Ureter (tissue), 1 donor: ENCODE data around the gene SH2D4B. TPM values are rescaled to one million over a fixed set of nuclear protein-coding genes. Genes with fewer than 3 reads are reported as not detected.

Source experiments
- DNase-seq: peaks from one replicate; pipeline ENCODE4 v3.0.0-alpha.2; 2020; ENCODE audit warnings: low spot score
- total RNA-seq: library from RNA; stranded (reverse); gene quantifications from one replicate; pipeline ENCODE4 v1.2.4, GENCODE V29; 2023
- donor health status: DM: yes; HTN: yes; CAD: no.

The SH2D4B gene
- total RNA-seq, 1 donor from 2014 or later: not detected

DNA sequence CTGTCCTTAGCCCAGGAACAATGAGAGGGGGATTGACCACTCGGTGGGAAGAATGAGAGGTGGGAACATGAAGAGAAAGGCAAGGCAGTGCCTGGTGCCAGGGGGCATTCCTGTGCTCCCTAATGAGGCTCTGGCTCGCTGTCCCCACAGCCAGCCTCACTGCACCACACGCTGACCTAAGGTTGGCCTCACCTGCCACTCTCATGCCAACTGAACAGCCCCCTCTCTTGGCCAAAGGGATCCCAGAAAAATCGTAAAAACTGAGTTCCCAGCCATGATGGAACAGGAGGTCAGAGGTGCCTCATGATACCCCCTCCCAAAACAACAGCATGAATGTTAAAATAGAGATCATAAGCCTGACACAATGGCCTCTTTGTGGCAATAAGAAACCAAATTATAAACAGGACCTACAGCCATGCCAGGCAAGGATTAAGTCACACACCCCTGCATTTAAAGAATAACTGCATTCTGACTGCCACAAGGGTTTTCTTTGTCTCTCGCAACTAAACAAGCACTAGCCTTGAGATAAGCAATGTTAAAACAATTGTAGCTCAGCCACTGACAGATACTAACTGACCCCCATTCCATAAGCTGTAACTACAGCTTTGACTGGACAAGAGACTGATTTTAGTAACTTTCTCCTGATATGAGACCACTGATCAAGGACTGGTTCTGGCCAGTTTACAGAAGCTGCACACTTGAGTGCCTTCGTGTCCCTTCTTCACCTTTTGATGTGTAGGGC, 149.2 kb downstream of the SH2D4B start:
- no peak for DNase-seq

DNA sequence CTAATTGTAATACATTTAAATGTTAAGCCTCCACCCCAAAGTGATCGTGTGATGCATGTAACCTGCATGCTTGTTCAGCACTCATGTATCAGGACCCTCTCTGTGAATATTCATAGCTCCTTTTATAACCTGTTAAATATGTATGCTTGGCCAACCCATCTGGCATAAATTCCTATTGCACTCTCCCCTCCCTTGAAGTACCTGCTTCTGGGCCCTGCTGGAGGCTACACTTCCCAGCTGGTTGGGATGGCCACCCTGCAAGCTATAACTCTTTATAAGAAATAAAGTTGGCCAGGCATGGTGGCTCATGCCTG, 149.7 kb downstream of the SH2D4B start:
- DNase-seq: no peak

DNA sequence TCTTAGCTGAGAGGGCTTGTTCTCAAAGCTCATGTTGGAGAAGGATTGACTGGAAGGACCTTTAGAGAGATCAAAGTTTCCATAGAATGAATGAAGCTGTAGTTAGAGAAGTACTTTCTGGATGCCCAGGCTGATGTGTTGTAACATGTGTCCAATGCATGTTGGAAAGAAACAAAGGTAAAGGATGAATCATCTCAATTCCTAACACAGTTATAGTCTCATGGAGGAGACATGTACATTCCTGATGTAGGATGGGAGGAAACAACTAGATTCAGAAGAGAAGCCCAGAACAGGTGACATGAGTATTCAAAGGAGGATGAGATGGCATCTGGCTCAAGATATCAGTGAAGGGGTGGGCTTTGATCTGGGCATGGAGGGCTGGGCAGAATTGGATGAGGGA, 152.7 kb downstream of the SH2D4B start:
- no peak for DNase-seq

DNA sequence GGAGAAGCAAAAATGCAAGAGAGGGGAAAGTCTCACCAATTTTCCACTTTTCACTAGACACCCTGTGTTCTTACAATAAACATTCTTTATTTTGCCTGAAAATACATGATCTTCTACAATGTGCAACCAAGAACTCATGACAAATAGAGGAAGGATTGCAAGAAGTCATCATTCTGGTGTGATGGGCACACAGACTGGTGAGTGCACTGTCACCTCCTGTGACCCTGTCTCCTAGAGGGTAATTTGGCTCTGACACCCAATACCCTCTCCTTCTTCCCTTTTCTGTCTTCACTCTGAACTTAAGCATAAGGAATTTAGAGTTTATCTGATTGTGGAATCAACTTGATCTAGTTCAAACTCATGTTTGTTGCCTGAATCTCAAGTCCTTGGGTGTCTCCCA, 153.7 kb downstream of the SH2D4B start:
- no peak for DNase-seq

DNA sequence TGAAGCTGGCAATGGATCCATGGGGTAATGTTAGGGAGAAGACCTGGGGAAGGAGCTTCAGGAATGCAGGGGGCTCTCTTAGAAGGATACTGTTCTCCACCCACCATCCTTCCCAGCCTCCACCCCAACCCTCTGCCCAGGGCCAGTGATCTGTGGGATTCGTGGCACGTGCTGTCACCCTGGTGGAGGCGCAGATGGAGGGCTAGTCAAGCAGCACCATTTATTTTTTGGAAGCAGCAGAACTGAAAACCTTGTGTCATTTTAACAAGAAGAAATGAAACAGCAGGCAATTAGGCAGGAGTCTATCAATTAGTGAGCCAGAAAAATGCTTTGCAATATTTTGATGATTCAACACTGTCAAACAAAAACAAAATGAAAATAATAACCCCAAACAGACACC, 155.9 kb downstream of the SH2D4B start:
- DNase-seq: no peak

DNA sequence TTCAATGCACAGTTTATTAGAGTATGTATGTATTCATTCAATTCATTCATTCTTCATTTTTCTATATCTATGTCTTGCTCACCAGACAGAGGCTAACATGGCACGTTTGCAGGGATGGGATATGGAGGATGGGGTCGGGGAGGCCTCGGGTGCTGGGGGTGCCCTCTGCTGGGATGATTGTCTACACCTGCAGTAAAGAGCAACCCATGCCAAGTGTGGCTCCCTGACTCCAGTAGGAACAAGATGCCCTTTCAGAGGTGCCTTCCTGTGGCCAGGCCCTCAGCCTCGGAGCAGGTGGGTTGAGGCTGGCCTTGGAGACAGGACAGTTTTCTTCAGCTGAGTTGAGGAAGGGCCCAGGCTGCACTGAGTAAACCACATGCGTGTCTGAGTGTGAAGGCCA, 157.2 kb downstream of the SH2D4B start:
- no peak for DNase-seq

Other genes starting within 250 kb of the SH2D4B start
- 0.75 TPM for gene MAT1A, start 248.2 kb upstream of the SH2D4B start, total RNA-seq
- gene DYDC1, start 181.1 kb upstream of the SH2D4B start, total RNA-seq: not detected
- gene DYDC2, start 181.1 kb upstream of the SH2D4B start, total RNA-seq: not detected
- 118 TPM for gene PRXL2A, start 129.4 kb upstream of the SH2D4B start, total RNA-seq
- 177 TPM for gene TSPAN14, start 83.6 kb upstream of the SH2D4B start, total RNA-seq